HG03280 (cell line): Measurements from ENCODE around the gene ZC3H12A.
A peak's percentile ranks its signal among the peaks of the same experiment; 100 is the strongest.

ENCODE experiments used
- ATAC-seq: cut with Tn5 transposase; IDR thresholded peaks from one replicate; pipeline ENCODE4 v1.9.1; 2021; ENCODE audit warnings: mild to moderate bottlenecking, moderate library complexity; ENCODE audit not compliant: unreplicated experiment

ZC3H12A gene

GRCh38 chr1:37477946-37478345 is 3.6 kb downstream of the ZC3H12A start:
- ATAC-seq: no peak

GRCh38 chr1:37478451-37478881 is 4.1 kb downstream of the ZC3H12A start:
- no peak for ATAC-seq

GRCh38 chr1:37478890-37479254 is 4.5 kb downstream of the ZC3H12A start:
- no peak for ATAC-seq

GRCh38 chr1:37479255-37480124 is 5.1 kb downstream of the ZC3H12A start:
- no peak for ATAC-seq

- no peak for ATAC-seq
Observed at GRCh38 chr1:37480125-37480466, 5.7 kb downstream of the ZC3H12A start.

GRCh38 chr1:37480581-37481288 is 6.4 kb downstream of the ZC3H12A start:
- no peak for ATAC-seq

GRCh38 chr1:37481289-37482003 is 7.1 kb downstream of the ZC3H12A start:
- no peak for ATAC-seq

GRCh38 chr1:37482004-37482785 is 7.8 kb downstream of the ZC3H12A start:
- no peak for ATAC-seq

GRCh38 chr1:37482796-37483744 is 8.7 kb downstream of the ZC3H12A start:
- no peak for ATAC-seq

GRCh38 chr1:37483785-37484184 is 9.4 kb downstream of the ZC3H12A start:
- no peak for ATAC-seq

- no peak for ATAC-seq
Observed at GRCh38 chr1:37484325-37485051, 10.1 kb downstream of the ZC3H12A start.

- no peak for ATAC-seq
Observed at GRCh38 chr1:37485902-37486679, 11.7 kb downstream of the ZC3H12A start.

GRCh38 chr1:37486680-37487618 is 12.6 kb downstream of the ZC3H12A start:
- ATAC-seq: peak; percentile 44

GRCh38 chr1:37487619-37487984 is 13.2 kb downstream of the ZC3H12A start:
- no peak for ATAC-seq

GRCh38 chr1:37493336-37494098 is 19.1 kb downstream of the ZC3H12A start:
- no peak for ATAC-seq

GRCh38 chr1:37495875-37496274 is 21.5 kb downstream of the ZC3H12A start:
- no peak for ATAC-seq

GRCh38 chr1:37497832-37498231 is 23.5 kb downstream of the ZC3H12A start:
- ATAC-seq: no peak
